H1 (cell line): ENCODE data around the gene F2. TPM values are rescaled to one million over a fixed set of nuclear protein-coding genes. Genes with fewer than 3 reads are reported as not detected.

ENCODE experiments used
- CTCF ChIA-PET: fragments of 300-600 bp; sonication (Branson Sonifier 250); formaldehyde crosslinking; loops from one replicate; lab custom pipeline; 2021; ENCODE audit not compliant: partially characterized antibody; lab: Charles Lee
- POLR2A ChIA-PET: fragments of 300-600 bp; sonication (Branson Sonifier 250); formaldehyde crosslinking; loops from one replicate; lab custom pipeline; 2021; ENCODE audit warnings: inconsistent platforms; ENCODE audit not compliant: partially characterized antibody; lab: Charles Lee
- DNase-seq, 2 experiments: peaks; one replicate each; pipeline versions ENCODE4 v3.0.0 to v3.0.0-alpha.2; 2010 to 2022; ENCODE audit warnings: low spot score in 2 of 2, low read depth in 1 of 2, mixed read lengths in 1 of 2
- FAIRE-seq: peaks from 2 replicates; lab custom pipeline; 2011; peaks lifted over from hg19 to GRCh38; lab: Jason Lieb, UNC
- H2AFZ ChIP-seq: 2 replicates; pipeline ENCODE4 v1.8.1; 2012; ENCODE audit warnings: low read length, inconsistent platforms
- H2AK5ac ChIP-seq: 2 replicates; pipeline ENCODE4 v1.6.1; 2013; ENCODE audit warnings: low read depth, low read length
- H2BK120ac ChIP-seq: replicated peaks from 2 replicates; pipeline ENCODE3; 2013; ENCODE audit warnings: low read depth, low read length, inconsistent platforms
- H2BK12ac ChIP-seq: 2 replicates; pipeline ENCODE4 v1.6.1; 2013; ENCODE audit warnings: low read depth, low read length
- H2BK15ac ChIP-seq: 2 replicates; pipeline ENCODE4 v1.6.1; 2013; ENCODE audit warnings: low read length
- H2BK20ac ChIP-seq: 2 replicates; pipeline ENCODE4 v1.6.1; 2013; ENCODE audit warnings: low read length
- H2BK5ac ChIP-seq: 2 replicates; pipeline ENCODE4 v1.6.1; 2013; ENCODE audit warnings: low read depth, low read length
- H3K14ac ChIP-seq: 2 replicates; pipeline ENCODE4 v1.6.1; 2013; ENCODE audit warnings: inconsistent platforms; ENCODE audit not compliant: insufficient read length
- H3K18ac ChIP-seq: 2 replicates; pipeline ENCODE4 v1.6.1; 2013; ENCODE audit warnings: low read length; ENCODE audit errors: extremely low read depth
- H3K23ac ChIP-seq: 2 replicates; pipeline ENCODE4 v1.6.1; 2013; ENCODE audit warnings: inconsistent platforms; ENCODE audit not compliant: insufficient read length
- H3K23me2 ChIP-seq: 2 replicates; pipeline ENCODE4 v1.6.1; 2013; ENCODE audit warnings: low read depth, low read length
- H3K27ac ChIP-seq: 2 replicates; pipeline ENCODE4 v1.6.1; 2011; ENCODE audit warnings: low read depth, low read length, inconsistent platforms
- H3K27me3 ChIP-seq, 4 experiments: replicated peaks in 1 of 4; 1 replicate in 1 of 4; 2 replicates in 3 of 4; pipeline versions ENCODE4 v1.6.1 to v1.8.1; 2011 to 2013; ENCODE audit warnings: low read length in 3 of 4, mild to moderate bottlenecking in 3 of 4, inconsistent platforms in 2 of 4, mixed read lengths in 2 of 4, moderate library complexity in 1 of 4; ENCODE audit not compliant: control insufficient read depth in 3 of 4, insufficient read depth in 3 of 4; ENCODE audit errors: extremely low read depth in 1 of 4
- H3K36me3 ChIP-seq, 4 experiments: 2 replicates each; pipeline versions ENCODE4 v1.6.1 to v1.8.1; 2011 to 2013; ENCODE audit warnings: mild to moderate bottlenecking in 4 of 4, low read length in 3 of 4, moderate library complexity in 2 of 4, control low read depth in 1 of 4, inconsistent platforms in 1 of 4; ENCODE audit not compliant: insufficient read depth in 4 of 4, control insufficient read depth in 2 of 4
- H3K4ac ChIP-seq: replicated peaks from 2 replicates; pipeline ENCODE3; 2013; ENCODE audit warnings: low read length, low read depth, mixed read lengths, inconsistent platforms; ENCODE audit not compliant: insufficient read length
- H3K4me1 ChIP-seq, 4 experiments: replicated peaks in 1 of 4; 1 replicate in 1 of 4; 2 replicates in 3 of 4; pipeline versions ENCODE4 v1.6.1 to v1.8.1; 2011 to 2013; ENCODE audit warnings: low read length in 3 of 4, inconsistent platforms in 2 of 4, mixed read lengths in 1 of 4; ENCODE audit not compliant: insufficient read depth in 4 of 4, control insufficient read depth in 3 of 4
- H3K4me2 ChIP-seq, 2 experiments: 2 replicates each; pipeline versions ENCODE4 v1.6.1 to v1.8.1; 2011 to 2013; ENCODE audit warnings: low read depth in 2 of 2, low read length in 2 of 2, control low read depth in 1 of 2, inconsistent platforms in 1 of 2, mild to moderate bottlenecking in 1 of 2; ENCODE audit not compliant: insufficient read depth in 1 of 2
- H3K4me3 ChIP-seq, 4 experiments: fragments of 200-600, 300-600 bp in 1 of 4; sonication (generic), shearing (Covaris generic), sonication (Bioruptor Twin) in 1 of 4; 2 replicates each; pipeline versions ENCODE4 v1.5.1 to v1.8.1; 2011 to 2016; ENCODE audit warnings: low read length in 4 of 4, low read depth in 3 of 4, control low read depth in 2 of 4, inconsistent platforms in 2 of 4, mild to moderate bottlenecking in 2 of 4, mixed read lengths in 1 of 4, moderate library complexity in 1 of 4; ENCODE audit not compliant: insufficient read depth in 2 of 4; ENCODE audit errors: extremely low read depth in 1 of 4
- H3K56ac ChIP-seq: replicated peaks from 2 replicates; pipeline ENCODE3; 2013; ENCODE audit warnings: low read depth, mild to moderate bottlenecking, mixed read lengths, low read length, inconsistent platforms; ENCODE audit not compliant: insufficient read length
- H3K79me1 ChIP-seq: 2 replicates; pipeline ENCODE4 v1.6.1; 2013; ENCODE audit warnings: low read depth, low read length, control low read depth
- H3K79me2 ChIP-seq, 2 experiments: 2 replicates each; pipeline versions ENCODE4 v1.6.1 to v1.8.1; 2012 to 2013; ENCODE audit warnings: low read length in 2 of 2, mild to moderate bottlenecking in 2 of 2, inconsistent platforms in 1 of 2; ENCODE audit not compliant: insufficient read depth in 2 of 2, control insufficient read depth in 1 of 2
- H3K9ac ChIP-seq, 4 experiments: replicated peaks in 1 of 4; 1 replicate in 1 of 4; 2 replicates in 3 of 4; pipeline versions ENCODE4 v1.6.1 to v1.8.1; 2011 to 2013; ENCODE audit warnings: low read depth in 3 of 4, low read length in 3 of 4, control low read depth in 2 of 4, mild to moderate bottlenecking in 2 of 4, moderate library complexity in 2 of 4, inconsistent platforms in 1 of 4; ENCODE audit errors: extremely low read depth in 1 of 4
- H3K9me3 ChIP-seq, 2 experiments: 2 replicates each; pipeline versions ENCODE4 v1.6.1 to v1.8.1; 2012 to 2013; ENCODE audit warnings: mild to moderate bottlenecking in 2 of 2, moderate library complexity in 2 of 2, control low read depth in 1 of 2, inconsistent platforms in 1 of 2, low read depth in 1 of 2, low read length in 1 of 2, mixed read lengths in 1 of 2; ENCODE audit not compliant: insufficient read depth in 2 of 2
- H4K20me1 ChIP-seq, 2 experiments: replicated peaks in 1 of 2; 2 replicates each; pipeline versions ENCODE3 to v1.8.1; 2011 to 2013; ENCODE audit warnings: inconsistent platforms in 2 of 2, low read length in 2 of 2, mild to moderate bottlenecking in 1 of 2; ENCODE audit not compliant: insufficient read depth in 2 of 2, control insufficient read depth in 1 of 2
- H4K5ac ChIP-seq: 2 replicates; pipeline ENCODE4 v1.6.1; 2013; ENCODE audit warnings: low read length, low read depth, mixed read lengths, inconsistent platforms; ENCODE audit not compliant: insufficient read length
- H4K8ac ChIP-seq: 2 replicates; pipeline ENCODE4 v1.8.0; 2013; ENCODE audit warnings: mild to moderate bottlenecking, moderate library complexity, low read length, inconsistent platforms; ENCODE audit not compliant: insufficient read depth; ENCODE audit errors: extremely low read depth
- H4K91ac ChIP-seq: replicated peaks from 2 replicates; pipeline ENCODE3; 2013; ENCODE audit warnings: low read length, mixed read lengths, inconsistent platforms; ENCODE audit not compliant: insufficient read length
- FOSL1 ChIP-seq: IDR thresholded peaks from 2 replicates; pipeline ENCODE4 v1.6.1; 2011; ENCODE audit warnings: mild to moderate bottlenecking, low read depth, low read length, moderate library complexity; ENCODE audit not compliant: insufficient read depth
- MAFK ChIP-seq: IDR thresholded peaks from 2 replicates; pipeline ENCODE4 v1.6.1; 2012; ENCODE audit warnings: low read depth, mild to moderate bottlenecking, improper control_type of control experiment, low read length
- POLR2A ChIP-seq, 2 experiments: IDR thresholded peaks; 1 replicate in 1 of 2; 2 replicates in 1 of 2; pipeline ENCODE4 v1.6.1; 2011; ENCODE audit warnings: low read depth in 2 of 2, low read length in 2 of 2, mild to moderate bottlenecking in 2 of 2; ENCODE audit errors: control extremely low read depth in 1 of 2
- POU5F1 ChIP-seq: IDR thresholded peaks from 2 replicates; pipeline ENCODE4 v1.6.1; 2011; ENCODE audit warnings: low read depth, mild to moderate bottlenecking, low read length, moderate library complexity
- RFX5 ChIP-seq: IDR thresholded peaks from 2 replicates; pipeline ENCODE4 v1.6.1; 2011; ENCODE audit warnings: low read depth, low read length, improper control_type of control experiment, borderline replicate concordance
- SP1 ChIP-seq: IDR thresholded peaks from 2 replicates; pipeline ENCODE4 v1.6.1; 2011; ENCODE audit warnings: low read depth, low read length
- WGBS, 2 experiments: shearing (Covaris generic) in 1 of 2; methylation state at CpG; one replicate each; pipeline versions ENCODE4 v1.1.6 to v1.1.7; 2013 to 2015; ENCODE audit warnings: low lambda C conversion rate in 2 of 2, mixed read lengths in 2 of 2, inconsistent platforms in 1 of 2, low coverage in 1 of 2, missing lambda C conversion rate in 1 of 2; ENCODE audit not compliant: insufficient replicate concordance in 2 of 2, insufficient coverage in 1 of 2, insufficient read length in 1 of 2; ENCODE audit errors: extremely low coverage in 1 of 2, missing lambda C conversion rate in 1 of 2; 5-methylcytosine and 5-hydroxymethylcytosine counted together
- polyA plus RNA-seq, 7 experiments: library from polyadenylated mRNA; depleted of rRNA in 3 of 7; stranded (reverse) in 5 of 7; unstranded in 2 of 7; fragments of >200 nt in 5 of 7; fragments of 200-250 nt in 2 of 7; gene quantifications; 1 replicate in 5 of 7; 2 replicates in 1 of 7; 4 replicates in 1 of 7; pipeline versions ENCODE4 v1.2.1 to v1.2.3, GENCODE V29; 2011 to 2013; ENCODE audit warnings: missing spikeins in 2 of 7, mixed read lengths in 2 of 7
- total RNA-seq: library from RNA; stranded (reverse); fragmentation: NEBNext Ultra II Directional; extraction: Animal tissue kit (Norgen Biotek cat#: 25700); gene quantifications from 2 replicates; pipeline ENCODE4 v1.2.1, GENCODE V29; 2021
- TF ChIP-seq, protein P1 (sequence below): IDR thresholded peaks from 2 replicates; pipeline ENCODE4 v1.6.1; 2012; ENCODE audit warnings: low read length, inconsistent platforms
- TF ChIP-seq, protein P2 (sequence below), 3 experiments: IDR thresholded peaks; 1 replicate in 2 of 3; 2 replicates in 1 of 3; pipeline versions ENCODE4 v1.5.1 to v1.6.1; 2011; ENCODE audit warnings: low read length in 3 of 3, mild to moderate bottlenecking in 3 of 3, inconsistent platforms in 2 of 3, low read depth in 1 of 3, moderate library complexity in 1 of 3; ENCODE audit not compliant: insufficient read depth in 1 of 3; ENCODE audit errors: control extremely low read depth in 1 of 3
- TF ChIP-seq, protein P3 (sequence below): IDR thresholded peaks from 2 replicates; pipeline ENCODE4 v1.6.1; 2012; ENCODE audit warnings: inconsistent platforms

Gene F2
- total and polyA plus RNA-seq, 2 of the 8 experiments (the other 6 are each of a cell fraction or from before 2014, with no cell fraction given): 0.11 TPM; not detected in 1

DNA sequence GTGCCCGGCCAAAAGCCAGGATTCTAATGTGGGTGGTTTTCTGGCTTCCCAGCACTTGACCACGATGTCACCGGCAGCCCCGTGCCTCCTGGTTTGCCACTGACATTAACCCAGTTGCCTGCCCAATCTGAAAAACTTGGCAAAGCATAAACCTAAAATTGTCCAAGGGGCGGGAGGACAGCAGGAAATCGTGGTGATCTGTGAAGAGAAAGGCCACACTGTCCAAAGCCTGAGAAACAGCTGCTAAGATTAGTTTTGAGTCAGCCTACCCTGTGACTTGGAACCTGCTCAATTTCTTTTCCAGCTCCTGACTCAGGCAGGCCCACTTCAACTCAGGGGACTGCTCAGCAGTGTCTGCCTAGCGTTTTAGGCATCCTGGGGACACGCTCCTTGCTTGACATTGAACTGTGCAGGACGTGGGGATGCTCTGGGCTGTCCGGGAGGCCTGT is 8.2 kb upstream of the F2 start:
- no peak overlapping the region for H3K23ac ChIP-seq
- H3K27ac ChIP-seq: no peak overlapping the region
- 91% methylated on average over 10 of the region's 10 CpGs; no CpG with 5 or more reads in 1 of the 2 experiments for WGBS, 2 experiments
- H2BK5ac ChIP-seq: no peak overlapping the region
- H3K4me3 ChIP-seq: no peak overlapping the region
- no peaks in the 10 kb centered on the region for H3K79me2 ChIP-seq
- no peak for DNase-seq
- CTCF ChIA-PET: no interaction called here
- H2AK5ac ChIP-seq: no peak overlapping the region
- POLR2A ChIA-PET: interaction anchor here (0.5 to 1.6 kb wide), 3 partner anchors 23 to 271 kb away, joined by 3 to 4 read pairs (median 3); no protein-coding TSS in a partner anchor
- no peak for FAIRE-seq
- H2BK20ac ChIP-seq: no peak overlapping the region
- no peaks in the 10 kb centered on the region; the same call in 1 of the 2 replicates for H3K23me2 ChIP-seq
- no peaks in the 10 kb centered on the region for H3K4me1 ChIP-seq
- H3K18ac ChIP-seq: no peak overlapping the region
- no peaks in the 10 kb centered on the region for H3K9me3 ChIP-seq
- H3K4ac ChIP-seq: no peak overlapping the region
- no peak overlapping the region for H2BK12ac ChIP-seq
- H3K27me3 ChIP-seq: no peaks in the 10 kb centered on the region
- H2BK120ac ChIP-seq: no peak overlapping the region
- no peak overlapping the region for H3K56ac ChIP-seq
- no peak overlapping the region for H4K91ac ChIP-seq
- no peak overlapping the region for H2BK15ac ChIP-seq
- H3K9ac ChIP-seq: no peak overlapping the region
- H3K36me3 ChIP-seq: peaks cover 0 to 10% (median 1%) of the 10 kb centered on the region in 4 experiments; a peak in 5 of 8 replicates
- H2AFZ ChIP-seq: no peak overlapping the region
- H3K4me2 ChIP-seq: no peak overlapping the region
- H3K79me1 ChIP-seq: no peaks in the 10 kb centered on the region; the same call in 1 of the 2 replicates
- no peak overlapping the region for H4K8ac ChIP-seq
- H3K14ac ChIP-seq: no peak overlapping the region
- no peak overlapping the region for H4K5ac ChIP-seq
- H4K20me1 ChIP-seq: peaks cover 2% of the 10 kb centered on the region in 2 experiments
- TF ChIP-seq SP1: no peak
- no peak for TF ChIP-seq FOSL1
- TF ChIP-seq MAFK: no peak
- TF ChIP-seq, protein P1, sequence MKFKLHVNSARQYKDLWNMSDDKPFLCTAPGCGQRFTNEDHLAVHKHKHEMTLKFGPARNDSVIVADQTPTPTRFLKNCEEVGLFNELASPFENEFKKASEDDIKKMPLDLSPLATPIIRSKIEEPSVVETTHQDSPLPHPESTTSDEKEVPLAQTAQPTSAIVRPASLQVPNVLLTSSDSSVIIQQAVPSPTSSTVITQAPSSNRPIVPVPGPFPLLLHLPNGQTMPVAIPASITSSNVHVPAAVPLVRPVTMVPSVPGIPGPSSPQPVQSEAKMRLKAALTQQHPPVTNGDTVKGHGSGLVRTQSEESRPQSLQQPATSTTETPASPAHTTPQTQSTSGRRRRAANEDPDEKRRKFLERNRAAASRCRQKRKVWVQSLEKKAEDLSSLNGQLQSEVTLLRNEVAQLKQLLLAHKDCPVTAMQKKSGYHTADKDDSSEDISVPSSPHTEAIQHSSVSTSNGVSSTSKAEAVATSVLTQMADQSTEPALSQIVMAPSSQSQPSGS: no peak
- no peak for TF ChIP-seq RFX5
- TF ChIP-seq POLR2A (IDR thresholded peaks at IDR 0.05; ENCODE audit: control extremely low read depth in 1 of 2, low read depth in 2 of 2, low read length in 2 of 2): no peak
- TF ChIP-seq, protein P2, sequence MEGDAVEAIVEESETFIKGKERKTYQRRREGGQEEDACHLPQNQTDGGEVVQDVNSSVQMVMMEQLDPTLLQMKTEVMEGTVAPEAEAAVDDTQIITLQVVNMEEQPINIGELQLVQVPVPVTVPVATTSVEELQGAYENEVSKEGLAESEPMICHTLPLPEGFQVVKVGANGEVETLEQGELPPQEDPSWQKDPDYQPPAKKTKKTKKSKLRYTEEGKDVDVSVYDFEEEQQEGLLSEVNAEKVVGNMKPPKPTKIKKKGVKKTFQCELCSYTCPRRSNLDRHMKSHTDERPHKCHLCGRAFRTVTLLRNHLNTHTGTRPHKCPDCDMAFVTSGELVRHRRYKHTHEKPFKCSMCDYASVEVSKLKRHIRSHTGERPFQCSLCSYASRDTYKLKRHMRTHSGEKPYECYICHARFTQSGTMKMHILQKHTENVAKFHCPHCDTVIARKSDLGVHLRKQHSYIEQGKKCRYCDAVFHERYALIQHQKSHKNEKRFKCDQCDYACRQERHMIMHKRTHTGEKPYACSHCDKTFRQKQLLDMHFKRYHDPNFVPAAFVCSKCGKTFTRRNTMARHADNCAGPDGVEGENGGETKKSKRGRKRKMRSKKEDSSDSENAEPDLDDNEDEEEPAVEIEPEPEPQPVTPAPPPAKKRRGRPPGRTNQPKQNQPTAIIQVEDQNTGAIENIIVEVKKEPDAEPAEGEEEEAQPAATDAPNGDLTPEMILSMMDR (IDR thresholded peaks at IDR 0.05; ENCODE audit: control extremely low read depth in 1 of 3, insufficient read depth in 1 of 3, low read depth in 1 of 3, low read length in 3 of 3): no peak
- no peak for TF ChIP-seq POU5F1
- TF ChIP-seq, protein P3, sequence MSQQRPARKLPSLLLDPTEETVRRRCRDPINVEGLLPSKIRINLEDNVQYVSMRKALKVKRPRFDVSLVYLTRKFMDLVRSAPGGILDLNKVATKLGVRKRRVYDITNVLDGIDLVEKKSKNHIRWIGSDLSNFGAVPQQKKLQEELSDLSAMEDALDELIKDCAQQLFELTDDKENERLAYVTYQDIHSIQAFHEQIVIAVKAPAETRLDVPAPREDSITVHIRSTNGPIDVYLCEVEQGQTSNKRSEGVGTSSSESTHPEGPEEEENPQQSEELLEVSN: no peak
